Hippocampal formation (tissue), 2 donors: ENCODE measurements around the gene CD1C.
"Not testable (repeated sequence)": the region's sequence is repeated elsewhere in the genome, so short reads cannot be mapped to it uniquely, and the experiment has no call there.

Experiments
- DNase-seq, 2 donors: peaks; one replicate each; lab custom pipeline; 2025; lab: John Stamatoyannopoulos, UW

CD1C gene

DNA sequence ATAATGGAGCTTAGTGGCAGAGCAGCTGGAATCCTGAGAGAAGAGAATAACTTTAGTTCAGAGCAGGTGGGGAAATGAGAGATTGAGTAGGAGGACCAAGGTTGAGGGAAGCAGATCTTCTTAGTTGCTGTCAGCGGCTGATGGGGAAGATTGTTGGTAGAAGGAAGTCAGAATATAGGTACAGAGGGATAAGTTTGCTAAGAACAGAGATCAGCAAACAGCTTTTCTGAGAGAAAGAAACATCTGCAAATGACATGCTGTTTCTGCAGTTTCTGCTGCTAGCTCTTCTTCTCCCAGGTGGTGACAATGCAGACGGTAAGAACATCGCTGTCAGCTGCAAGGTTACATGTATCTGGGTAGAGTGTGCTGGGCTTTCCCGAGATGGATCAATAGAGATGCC, at the start of gene CD1C:
Gene CD1C, plus strand, starts transcription at position 113 of the 400 bp plus-strand sequence. Its CDS starts 142 bp downstream, at position 255.
- no peak for DNase-seq

DNA sequence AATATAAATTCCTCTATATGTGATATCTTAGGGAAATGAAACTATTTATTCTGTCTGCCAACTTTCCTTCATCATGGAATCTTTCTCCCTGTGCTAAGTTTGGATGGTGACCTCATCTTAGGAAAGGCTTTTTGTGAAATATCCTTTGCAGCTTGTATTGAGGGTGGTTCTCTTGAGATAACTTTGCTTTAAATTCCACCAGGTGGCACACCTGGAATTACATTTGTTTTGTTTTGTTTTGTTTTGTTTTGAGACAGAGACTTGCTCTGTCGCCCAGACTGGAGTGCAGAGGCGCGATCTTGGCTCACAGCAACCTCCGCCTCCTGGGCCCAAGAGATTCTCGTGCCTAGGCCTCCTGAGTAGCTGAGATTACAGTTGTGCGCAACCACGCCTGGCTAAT, 43.1 kb upstream of the CD1C start:
- no peak for DNase-seq

DNA sequence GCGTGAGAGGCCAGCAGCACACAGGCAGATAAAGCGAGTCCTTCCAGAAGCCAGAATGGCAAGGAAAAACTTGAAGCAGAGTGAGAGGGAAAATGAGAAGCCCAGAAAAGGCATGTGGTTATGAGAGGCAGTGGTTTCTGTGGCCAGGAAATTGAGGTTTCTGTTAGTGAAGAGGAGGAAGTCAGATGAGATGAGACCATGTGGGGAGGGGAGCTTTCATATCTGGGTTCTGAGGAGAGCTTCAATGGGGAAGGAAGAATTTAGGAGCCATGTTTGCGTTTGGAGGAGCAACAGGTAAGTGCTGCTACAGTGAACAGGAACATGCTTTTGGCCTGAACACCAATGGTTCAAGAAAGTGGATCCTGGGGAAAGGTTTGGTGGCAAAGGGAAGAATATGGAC, 41.6 kb upstream of the CD1C start:
- DNase-seq = no peak

DNA sequence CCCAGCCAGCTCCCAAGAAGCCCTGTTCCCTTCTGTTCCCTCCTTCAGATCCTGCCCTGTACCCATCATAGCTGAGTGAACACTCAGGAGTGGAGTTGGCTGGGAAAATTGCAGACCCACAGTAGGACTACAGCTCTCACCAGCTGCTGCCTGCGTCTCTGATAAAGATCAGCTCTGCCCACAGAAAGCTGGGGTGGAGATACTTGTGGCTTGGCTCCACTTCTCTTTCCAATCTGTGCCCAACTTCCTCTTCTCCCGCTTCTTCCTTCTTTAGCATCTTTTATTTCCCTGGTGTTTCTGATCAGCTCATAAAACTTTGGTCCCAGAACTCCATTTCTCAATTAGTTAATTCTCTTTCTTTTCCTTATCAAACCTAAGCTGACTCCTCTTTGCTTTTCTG, 41.0 kb upstream of the CD1C start:
- DNase-seq = no peak

DNA sequence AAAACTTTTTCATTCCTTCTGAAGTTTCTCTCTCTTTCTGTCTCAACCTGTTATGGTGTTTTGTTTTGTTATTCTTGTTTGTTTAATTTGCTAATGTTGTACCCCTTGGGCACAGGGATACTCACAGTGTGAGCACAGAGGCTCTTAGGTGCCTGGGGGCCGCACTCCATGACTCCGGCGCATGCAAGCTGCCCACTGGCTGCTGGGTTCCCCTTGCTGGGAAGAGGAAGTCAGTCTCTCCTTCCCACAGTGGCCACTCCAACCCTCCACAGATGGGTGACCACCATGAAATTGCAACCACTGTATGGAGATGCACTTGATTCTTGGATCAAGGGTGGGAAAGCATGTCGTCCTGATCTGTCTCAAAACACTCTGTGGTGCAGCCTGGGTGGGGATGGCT, 40.1 kb upstream of the CD1C start:
- no peak for DNase-seq

DNA sequence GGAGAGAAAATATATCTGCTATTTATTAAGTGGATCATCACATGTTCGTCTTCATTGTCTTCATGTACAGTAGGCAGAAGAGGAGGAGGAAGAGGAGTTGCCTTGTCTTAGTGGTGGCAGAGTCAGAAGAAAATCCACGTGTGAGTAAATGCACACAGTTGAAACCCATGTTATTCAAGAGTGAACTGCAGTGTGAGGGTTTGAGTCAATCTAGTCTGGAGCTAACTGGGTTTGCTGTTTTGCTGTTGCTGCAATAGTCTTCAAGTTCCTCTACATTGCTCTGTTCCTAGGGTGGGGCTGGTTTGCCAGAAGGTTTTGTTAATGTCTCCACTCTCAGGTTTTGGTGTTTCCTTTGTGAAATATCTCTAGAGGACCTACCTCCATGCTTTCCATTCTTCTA, 38.6 kb upstream of the CD1C start:
- DNase-seq = no peak

DNA sequence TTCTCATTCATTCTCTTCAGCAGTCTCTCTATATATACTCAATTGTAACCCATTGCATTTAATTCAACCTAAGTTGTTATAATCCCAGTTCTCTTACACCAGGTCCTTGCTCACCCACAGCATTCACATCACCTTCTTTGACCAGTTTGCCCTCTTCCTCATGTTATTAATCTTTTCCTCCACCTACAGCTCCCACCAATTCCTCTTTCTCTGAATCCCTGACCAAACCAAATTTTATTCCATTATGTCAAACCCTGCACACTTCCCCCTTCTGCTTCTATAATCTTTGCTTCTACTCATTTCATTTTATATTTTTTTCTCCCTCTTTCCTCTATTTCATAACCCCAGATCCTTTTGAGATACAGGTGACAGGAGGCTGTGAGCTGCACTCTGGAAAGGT, 34.1 kb upstream of the CD1C start:
- DNase-seq = no peak

DNA sequence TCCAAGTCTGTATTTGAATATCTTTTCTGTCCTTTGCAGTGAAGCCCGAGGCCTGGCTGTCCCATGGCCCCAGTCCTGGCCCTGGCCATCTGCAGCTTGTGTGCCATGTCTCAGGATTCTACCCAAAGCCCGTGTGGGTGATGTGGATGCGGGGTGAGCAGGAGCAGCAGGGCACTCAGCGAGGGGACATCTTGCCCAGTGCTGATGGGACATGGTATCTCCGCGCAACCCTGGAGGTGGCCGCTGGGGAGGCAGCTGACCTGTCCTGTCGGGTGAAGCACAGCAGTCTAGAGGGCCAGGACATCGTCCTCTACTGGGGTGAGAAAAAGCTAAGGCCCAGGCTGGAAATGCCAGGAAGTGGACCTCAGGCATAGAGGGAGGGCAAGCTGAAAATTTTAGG, 33.0 kb upstream of the CD1C start:
- DNase-seq = not testable (repeated sequence)

DNA sequence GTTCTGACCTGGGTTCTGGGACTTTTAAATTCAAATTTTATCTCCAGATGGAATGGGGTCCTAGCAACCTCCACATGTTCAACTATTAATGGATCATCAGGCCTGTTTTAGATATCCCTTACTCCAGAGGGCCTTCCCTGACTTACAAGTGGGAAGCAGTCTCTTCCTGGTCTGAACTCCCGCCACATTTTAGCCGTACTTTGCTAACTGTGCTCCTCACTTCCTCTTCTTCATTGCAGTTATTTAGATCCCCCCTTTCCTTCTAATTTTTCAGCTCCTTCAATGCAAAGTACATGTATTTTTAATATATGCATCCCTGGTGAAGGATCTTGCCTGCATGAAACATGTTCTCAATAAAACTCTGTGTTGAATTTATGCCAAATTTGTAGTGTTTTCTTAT, 31.8 kb upstream of the CD1C start:
- no peak for DNase-seq

DNA sequence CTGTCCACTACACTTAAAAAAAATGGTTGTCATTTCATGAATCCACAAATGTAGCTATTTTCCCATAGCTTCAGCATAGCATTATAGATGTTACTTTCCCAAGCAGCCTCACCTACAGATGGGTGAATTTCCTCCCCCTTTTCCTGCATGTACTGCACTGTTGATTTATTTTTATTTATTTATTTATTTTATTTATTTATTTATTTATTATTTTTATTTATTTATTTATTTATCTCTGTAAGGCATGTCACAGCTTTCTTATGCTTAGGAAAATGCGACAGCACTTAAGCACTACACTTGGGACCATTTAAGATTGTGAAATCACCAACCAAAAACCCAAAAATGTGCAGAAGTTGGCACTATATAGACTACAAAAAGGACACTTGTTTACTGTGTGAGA, 30.6 kb upstream of the CD1C start:
- DNase-seq = no peak

DNA sequence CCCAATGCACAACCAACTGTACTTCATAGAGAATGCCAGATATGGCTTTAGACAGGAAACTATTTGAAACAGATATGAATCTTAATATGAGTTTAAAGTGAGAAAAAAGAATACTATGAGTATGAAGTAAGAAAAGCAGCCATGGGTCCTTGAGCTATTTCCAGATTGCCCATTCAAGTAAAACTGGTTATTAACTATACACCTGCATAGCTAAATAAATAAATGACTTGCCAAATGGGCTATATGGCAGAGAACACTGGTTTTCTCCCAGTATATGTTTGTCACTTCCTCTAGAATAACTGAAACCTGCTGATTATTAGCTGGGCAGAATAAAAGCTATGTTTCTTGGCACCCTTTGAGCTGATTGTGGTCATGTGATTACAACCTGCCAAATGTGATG, 17.0 kb upstream of the CD1C start:
- DNase-seq = no peak

DNA sequence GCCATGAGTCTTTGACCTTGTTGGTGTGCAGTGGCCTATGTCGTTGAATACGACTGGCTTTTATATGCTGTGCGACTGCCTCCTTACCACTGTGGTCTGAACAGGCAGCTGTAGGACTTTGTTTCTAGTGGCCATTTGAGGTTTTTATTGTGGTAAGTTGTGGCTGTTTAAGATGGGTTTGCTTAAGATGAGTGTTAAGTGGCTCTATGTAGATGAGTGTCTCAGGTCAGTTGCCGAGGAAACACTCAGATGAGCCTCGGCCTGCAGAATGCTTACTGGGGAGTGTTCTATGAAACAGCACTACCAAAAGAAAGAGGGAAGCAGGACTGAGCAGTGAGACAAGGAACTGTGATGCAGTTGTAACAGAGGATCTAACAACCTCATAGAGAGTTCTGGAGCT, 14.9 kb upstream of the CD1C start:
- no peak for DNase-seq

DNA sequence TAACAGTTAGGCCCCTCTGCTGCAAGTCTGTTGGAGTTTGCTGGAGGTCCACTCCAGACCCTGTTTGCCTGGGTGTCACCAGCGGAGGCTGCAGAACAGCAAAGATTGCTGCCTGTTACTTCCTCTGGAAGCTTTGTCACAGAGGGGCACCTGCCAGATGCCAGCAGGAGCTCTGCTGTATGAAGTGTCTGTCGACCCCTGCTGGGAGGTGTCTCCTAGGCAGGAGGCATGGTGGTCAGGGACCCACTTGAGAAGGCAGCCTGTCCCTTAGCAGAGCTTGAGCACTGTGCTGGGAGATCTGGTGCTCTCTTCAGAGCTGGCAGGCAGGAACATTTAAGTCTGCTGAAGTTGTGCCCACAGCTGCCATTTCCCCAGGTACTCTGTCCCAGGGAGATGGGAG, 7.3 kb upstream of the CD1C start:
- DNase-seq = not testable (repeated sequence)

DNA sequence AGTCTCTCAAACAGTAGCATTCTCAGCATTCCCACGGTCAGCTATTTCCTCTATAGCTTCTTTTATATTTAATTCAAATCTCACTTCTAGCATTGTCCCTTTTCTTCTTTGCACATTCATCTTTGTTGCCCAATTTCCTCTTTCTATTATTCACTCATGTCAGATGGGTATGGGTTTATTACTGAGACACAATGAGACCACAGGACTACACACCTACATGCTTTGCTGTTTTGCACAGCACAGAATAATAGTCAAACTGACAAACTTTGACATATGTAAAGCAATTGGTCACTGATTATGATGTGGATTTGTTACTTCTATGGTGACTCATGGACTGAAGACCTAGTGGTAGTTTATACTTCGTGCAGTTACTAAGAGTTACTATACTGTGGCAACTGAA, 5.8 kb upstream of the CD1C start:
- no peak for DNase-seq

DNA sequence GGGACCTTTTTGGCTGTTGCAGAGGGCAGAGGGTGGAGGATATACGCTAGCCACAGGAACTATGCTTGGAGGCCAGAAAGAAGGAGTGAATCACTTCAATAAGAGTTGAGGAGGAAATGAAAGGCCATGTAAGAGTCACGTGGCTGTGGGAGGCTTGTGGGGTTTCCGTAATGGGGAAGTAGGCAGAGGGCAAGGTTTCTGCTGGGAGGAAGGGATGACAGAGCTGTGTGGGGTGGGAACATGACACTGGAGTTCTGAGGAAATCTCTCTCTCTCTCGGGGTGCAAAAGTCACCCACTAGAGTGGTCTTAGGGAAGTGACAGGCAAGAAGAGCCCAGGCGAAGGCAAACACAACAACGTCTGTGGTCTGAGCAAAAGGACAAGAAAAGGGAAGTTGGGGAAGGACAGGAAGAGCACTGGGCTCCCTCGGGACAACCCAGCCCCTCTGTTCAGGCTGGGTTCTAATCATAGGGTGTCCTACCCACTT, 3.9 kb upstream of the CD1C start:
- DNase-seq = peak; percentile 16 to 34

DNA sequence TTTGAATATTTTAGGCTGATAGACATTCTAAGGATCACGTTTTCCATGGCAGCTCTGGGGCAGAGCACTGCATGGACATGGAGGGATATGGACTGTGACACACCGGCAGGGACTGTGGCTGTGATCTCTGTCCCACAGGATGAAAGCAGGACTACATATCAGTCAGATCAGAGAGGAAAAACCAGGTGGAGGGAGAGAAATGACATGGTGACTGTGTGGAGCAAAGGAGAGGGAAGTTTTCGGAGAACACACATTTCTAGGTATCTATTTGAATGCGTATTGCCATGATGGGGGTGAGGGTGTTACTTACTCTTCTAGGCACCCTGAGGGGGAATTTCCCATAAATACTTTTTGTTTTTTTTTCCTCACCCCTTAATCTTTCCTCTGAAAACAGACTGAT, 3.2 kb upstream of the CD1C start:
- DNase-seq = no peak

DNA sequence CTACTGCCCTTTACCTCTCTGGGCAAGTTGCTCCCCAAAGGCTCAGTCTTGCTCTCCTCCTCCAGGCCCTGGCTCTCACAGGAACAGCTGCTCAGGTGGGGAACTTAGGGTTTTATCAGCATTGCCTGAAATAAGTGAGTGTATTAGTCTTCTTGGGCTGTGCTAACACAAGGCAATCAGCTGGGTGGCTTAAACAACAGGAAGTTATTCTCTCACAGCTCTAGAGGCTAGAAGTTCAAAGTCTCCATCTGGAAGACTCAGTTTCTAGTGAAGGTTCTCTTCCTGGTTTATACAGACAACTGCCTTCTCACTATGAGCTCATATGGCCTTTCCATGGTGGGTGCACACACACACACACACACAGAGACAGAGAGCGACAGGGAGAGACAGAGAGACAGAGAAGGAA, 2.8 kb upstream of the CD1C start:
- no peak for DNase-seq

DNA sequence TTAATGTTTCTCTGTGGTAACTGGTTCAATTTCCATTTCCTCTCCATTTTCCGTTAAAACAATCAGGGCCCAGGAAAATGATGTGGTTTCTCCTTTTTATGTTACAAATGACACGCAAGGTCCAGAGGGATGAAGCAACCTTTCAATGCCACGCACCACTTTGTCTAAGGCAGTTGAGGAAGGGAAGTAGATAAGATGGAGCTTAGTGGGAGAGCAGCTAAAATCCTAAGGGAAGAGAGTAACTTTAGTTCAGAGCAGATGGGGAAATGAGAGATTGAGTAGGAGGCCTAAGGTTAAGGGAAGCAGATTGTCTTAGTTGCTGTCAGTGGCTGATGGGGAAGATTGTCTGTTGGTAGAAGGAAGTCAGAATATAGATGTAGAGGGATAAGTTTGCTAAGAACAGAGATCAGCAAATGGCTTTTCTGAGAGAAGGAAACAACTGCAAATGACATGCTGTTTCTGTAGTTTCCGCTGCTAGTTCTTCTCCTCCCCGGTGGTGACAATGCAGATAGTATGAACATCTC, 660 bp downstream of the CD1C start:
- DNase-seq = no peak

DNA sequence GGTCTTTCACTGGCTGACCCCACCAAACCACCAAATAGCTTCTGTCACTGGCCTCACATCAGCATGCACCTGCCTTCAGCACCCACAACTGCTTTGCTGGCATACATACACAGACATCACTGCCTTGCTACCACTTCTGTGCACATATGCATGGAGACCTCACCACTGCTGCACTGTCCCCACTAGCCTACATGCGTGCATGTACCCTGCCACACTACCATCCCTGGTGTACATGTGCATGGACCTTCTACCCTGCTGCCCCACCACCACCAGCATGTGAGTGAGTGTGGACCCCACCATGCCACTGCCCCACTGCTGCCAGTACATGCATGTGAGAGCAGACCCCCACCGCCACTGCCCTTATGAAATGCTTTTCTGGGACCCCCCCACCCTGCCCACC, 6.1 kb downstream of the CD1C start:
- no peak for DNase-seq

DNA sequence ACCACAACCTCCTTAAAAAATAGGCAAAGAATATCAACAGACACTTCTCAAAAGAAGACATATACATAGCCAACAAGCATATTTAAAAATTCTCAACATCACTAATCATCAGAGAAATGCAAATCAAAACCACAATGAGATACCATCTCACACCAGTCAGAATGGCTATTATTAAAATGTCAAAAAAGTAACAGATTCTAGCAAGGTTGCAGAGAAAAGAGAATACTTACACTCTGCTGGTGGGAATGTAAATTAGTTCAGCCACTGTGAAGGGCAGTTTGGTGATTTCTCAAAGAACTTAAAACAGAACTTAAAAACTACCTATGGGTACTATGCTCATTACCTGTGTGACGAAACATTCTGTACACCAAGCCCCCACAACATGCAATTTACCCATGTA, 20.9 kb downstream of the CD1C start:
- no peak for DNase-seq

DNA sequence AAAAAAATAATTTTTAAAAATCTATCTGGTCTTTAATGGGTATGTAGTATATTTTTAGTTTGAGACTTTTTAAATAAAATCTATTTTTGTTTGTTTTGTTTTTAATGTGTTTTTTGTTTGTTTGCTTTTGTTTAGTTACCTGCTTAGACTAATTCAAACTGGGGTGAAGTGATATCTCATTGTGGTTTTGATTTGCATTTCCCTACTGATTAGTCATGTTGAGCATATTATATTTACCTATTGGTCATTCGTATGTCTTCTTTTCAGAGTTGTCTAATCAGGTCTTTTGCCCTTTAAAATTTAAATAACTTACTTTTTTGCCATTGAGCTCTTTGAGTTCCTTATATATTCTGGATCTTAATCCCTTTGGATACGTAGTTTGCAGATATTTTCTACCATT, 21.3 kb downstream of the CD1C start:
- DNase-seq = no peak

DNA sequence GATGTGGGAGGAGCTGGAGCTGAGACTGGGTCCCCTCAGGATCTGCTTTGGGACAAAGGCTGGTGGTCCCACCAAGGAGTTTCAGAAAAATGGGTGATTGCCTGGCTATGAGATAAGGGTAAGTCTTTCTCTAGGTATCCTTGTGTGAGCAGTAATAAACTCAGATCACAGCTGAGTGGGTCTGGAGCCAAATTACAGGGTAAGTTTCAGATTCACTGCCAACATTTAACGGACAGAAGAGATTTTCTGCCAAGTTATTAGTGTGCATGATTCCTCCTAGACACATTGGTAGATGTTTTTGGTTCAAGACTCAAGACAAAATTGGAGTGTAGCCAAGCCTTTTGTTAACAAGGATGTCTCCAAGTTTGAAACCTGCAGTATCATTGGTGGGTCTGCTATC, 34.1 kb downstream of the CD1C start:
- no peak for DNase-seq

DNA sequence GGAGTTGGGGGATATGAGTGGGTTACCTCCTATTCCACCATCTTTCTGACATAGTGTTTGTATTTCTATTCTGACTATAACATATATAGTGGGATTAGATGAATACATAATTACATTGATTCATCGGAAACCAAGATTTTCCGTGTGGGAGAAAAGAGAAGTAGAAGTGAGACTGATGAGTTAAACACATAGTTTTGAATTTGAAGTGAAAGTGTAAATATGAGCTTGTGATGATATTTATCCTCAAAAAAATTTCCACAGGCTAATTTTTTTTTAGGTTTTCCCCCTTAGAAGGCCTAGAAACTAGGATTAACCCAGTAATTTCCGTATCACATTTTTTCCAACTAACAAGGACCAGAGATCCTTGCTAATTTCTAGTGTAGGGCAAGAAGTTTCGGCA, 34.7 kb downstream of the CD1C start:
- DNase-seq = no peak

DNA sequence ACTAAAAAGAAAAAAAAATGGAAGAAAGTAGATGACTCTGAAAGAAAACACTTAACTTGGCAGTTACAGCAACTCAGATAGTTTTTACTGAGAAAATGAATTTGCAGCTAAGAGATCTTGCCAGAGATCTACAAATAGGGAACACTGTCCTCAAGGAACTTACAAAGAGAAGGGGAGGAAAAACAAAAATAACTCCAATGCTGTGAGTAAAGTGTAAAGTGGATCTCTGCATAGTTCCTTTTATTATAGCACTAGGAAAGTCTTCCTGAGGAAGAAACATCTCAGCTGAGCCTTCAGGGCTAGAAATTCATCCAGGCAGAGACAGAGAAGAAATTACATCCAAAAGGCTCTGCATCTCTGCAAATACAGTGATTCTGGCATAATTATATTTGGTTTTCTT, 37.8 kb downstream of the CD1C start:
- no peak for DNase-seq

DNA sequence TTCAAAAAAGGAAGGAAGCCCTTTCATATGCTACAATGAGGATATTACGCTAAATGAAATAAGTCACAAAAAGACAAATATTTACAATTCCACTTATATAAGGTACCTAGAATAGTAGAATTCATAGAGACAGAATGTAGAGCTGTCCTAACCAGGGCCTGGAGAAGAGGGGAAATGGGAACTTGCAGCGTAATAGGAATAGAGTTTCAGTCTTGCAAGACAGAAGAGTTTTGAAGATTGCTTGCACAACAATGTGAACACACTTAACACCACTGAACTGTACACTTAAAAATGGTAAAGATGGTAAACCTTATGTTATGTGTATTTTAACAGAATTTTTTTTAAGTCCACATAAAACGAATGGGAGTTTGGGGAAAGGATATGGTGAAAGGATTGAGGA, 38.7 kb downstream of the CD1C start:
- no peak for DNase-seq
